Astrocyte of the spinal cord (primary cell): ENCODE results near the gene INTS14.

Experiments used
- DNase-seq: peaks from one replicate; pipeline ENCODE4 v3.0.0; 2011; ENCODE audit warnings: low read depth, low spot score
- H3K4me3 ChIP-seq: 2 replicates; pipeline ENCODE4 v1.5.1; 2011; ENCODE audit warnings: low read depth, mild to moderate bottlenecking, low read length, moderate library complexity
- CTCF ChIP-seq: IDR thresholded peaks from 2 replicates; pipeline ENCODE4 v1.5.1; 2012; ENCODE audit warnings: low read depth, mild to moderate bottlenecking, low read length, inconsistent platforms
- in situ Hi-C: cut with HindIII; loops from 2 replicates; pipeline ENCODE4 v1.10.0; 2017; ENCODE audit warnings: low sequenced_read_pairs

Gene INTS14

DNA sequence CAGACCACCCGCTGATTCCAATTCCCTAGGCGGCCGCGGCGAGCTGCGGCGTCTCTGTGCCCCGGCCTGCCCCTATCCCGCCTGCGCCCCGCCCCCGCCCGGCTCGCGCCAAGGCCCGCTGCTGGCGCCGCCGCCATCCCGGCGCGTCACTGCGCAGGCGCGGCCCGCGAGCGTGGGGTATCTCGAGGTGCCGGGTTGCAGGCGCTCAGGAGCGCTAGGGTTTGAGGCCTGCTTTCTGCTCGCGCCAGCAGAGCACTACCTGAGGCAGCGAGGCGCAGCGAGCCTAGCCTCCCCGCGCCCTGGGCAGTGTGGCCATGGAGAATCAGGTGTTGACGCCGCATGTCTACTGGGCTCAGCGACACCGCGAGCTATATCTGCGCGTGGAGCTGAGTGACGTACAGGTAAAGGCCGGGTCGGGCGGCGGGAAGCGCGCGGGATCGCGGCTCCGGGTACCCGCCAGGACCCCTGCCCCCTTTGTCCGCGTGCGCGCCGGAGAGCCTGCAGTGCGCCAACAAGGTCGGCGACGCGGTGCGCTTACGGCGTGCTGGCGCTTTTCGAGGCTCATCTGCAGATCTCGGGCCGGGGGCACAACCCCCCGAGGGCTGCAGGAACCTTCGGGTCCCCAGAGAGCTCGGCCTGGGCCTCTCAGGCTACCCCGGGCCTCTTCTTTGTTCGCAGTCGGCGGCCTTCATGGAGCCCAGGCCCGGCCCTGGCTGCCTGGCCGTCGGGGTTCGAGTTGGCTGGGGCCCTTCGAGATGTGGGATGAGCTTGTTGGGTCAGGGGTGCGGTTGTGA, 80.4 kb downstream of the INTS14 start, which contains the start of gene HACD3:
HACD3 (plus strand) TSS at position 146 of the 794 bp plus-strand sequence; CDS start at position 315, 169 bp downstream.
- in situ Hi-C loops: no loop called here
- peak within 1 kb of the TSS; percentile 79 for H3K4me3 ChIP-seq
- no peak for TF ChIP-seq CTCF
- DNase-seq: peak; percentile 68

- DNase-seq: no peak
- H3K4me3 ChIP-seq: peak overlapping the region; percentile 79
- TF ChIP-seq CTCF: no peak
- in situ Hi-C loops: no loop called here
Observed at GRCh38 chr15:65529762-65530317, 81.1 kb downstream of the INTS14 start.
